NCI-H345 treated with DMSO at 0.1 percent for 48 hours (cell line): ENCODE data around the gene IDH3G.

Experiments used
- DNase-seq: peaks from one replicate; lab custom pipeline; 2025; ENCODE audit not compliant: unreplicated experiment; lab: John Stamatoyannopoulos, UW

Gene IDH3G

GRCh38 chrX:153773741-153774575 lies 20.2 kb downstream of the IDH3G start:
- no peak for DNase-seq

GRCh38 chrX:153773218-153773611 lies 21.0 kb downstream of the IDH3G start:
- DNase-seq, result no peak

- no peak for DNase-seq
Observed at GRCh38 chrX:153772316-153773217, 21.6 kb downstream of the IDH3G start.

DNA sequence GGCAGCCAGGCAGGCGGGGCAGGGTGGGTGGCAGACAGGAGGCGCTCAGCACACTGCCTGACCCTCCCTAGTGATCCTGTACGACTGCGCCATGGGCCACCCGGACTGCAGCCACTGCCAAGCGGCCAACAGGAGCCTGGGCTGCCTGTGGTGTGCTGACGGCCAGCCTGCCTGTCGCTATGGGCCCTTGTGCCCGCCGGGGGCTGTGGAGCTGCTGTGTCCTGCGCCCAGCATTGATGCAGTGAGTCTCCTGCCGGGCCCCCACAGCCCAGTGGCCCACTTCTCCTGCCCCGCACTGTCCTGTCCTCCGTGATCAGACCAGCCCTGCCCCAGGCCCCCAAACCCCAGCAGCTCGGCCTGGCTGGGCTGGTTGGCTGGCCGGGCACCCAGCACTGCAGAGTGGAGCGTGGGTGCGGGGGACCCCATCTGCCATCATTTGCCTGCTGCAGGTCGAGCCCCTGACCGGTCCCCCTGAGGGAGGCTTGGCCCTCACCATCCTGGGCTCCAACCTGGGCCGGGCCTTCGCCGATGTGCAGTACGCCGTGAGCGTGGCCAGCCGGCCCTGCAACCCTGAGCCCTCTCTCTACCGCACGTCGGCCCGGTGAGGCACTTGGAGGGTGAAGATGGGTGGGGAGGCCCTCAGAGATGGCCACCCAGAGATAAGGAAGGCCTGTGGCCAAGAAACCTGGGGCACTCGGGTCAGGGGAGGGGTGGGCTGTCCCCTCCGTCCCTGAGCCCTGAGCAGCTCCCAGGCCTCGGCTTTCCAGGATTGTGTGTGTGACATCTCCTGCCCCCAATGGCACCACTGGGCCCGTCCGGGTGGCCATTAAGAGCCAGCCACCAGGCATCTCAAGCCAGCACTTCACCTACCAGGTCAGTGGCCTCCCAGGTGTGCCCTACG lies 22.5 kb downstream of the IDH3G start:
- DNase-seq, result no peak

- no peak for DNase-seq
Observed at GRCh38 chrX:153770601-153771414, 23.4 kb downstream of the IDH3G start.

DNA sequence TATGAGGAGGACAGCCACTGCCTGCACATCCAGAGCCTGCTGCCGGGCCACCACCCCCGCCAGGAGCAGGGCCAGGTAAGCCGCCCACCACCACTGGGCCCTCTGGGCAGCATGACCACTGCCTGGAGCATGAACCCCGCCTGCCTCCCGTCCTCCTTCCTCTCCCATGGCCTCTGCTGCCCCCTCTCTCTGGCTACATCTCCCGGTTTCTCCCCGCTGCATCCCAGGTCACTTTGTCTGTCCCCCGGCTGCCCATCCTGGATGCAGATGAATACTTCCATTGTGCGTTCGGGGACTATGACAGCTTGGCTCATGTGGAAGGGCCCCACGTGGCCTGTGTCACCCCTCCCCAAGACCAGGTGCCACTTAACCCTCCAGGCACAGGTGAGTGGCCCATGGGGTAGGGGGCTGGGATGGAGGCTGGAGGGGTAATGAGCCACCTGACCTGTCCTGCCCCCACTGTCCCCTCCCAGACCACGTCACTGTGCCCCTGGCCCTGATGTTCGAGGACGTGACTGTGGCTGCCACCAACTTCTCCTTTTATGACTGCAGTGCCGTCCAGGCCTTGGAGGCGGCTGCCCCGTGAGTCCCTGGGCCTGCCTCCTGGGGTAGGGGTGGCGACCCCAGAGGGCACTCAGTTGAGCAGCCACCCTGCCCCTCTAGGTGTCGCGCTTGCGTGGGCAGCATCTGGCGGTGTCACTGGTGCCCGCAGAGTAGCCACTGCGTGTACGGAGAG lies 24.1 kb downstream of the IDH3G start:
- DNase-seq, result no peak

GRCh38 chrX:153769158-153769864 lies 24.9 kb downstream of the IDH3G start:
- no peak for DNase-seq

GRCh38 chrX:153768311-153769157 lies 25.6 kb downstream of the IDH3G start:
- DNase-seq, result no peak

- DNase-seq, result no peak
Observed at GRCh38 chrX:153767674-153768055, 26.5 kb downstream of the IDH3G start.

DNA sequence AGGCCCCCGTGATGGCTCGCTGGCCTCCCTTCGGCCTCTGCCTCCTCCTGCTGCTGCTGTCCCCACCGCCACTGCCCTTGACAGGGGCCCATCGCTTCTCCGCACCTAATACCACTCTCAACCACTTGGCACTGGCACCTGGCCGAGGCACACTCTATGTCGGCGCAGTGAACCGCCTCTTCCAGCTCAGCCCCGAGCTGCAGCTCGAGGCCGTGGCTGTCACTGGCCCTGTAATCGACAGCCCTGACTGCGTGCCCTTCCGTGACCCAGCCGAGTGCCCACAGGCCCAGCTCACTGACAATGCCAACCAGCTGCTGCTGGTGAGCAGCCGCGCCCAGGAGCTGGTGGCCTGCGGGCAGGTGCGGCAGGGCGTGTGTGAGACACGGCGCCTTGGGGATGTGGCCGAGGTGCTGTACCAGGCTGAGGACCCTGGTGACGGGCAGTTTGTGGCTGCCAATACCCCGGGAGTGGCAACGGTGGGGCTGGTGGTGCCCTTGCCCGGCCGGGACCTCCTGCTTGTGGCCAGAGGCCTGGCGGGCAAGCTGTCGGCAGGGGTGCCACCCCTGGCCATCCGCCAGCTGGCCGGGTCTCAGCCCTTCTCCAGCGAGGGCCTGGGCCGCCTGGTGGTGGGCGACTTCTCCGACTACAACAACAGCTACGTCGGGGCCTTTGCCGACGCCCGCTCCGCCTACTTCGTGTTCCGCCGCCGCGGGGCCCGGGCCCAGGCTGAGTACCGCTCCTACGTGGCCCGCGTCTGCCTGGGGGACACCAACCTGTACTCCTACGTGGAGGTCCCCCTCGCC lies 27.1 kb downstream of the IDH3G start:
- DNase-seq, result no peak

GRCh38 chrX:153766098-153766817 lies 27.9 kb downstream of the IDH3G start:
- no peak for DNase-seq

DNA sequence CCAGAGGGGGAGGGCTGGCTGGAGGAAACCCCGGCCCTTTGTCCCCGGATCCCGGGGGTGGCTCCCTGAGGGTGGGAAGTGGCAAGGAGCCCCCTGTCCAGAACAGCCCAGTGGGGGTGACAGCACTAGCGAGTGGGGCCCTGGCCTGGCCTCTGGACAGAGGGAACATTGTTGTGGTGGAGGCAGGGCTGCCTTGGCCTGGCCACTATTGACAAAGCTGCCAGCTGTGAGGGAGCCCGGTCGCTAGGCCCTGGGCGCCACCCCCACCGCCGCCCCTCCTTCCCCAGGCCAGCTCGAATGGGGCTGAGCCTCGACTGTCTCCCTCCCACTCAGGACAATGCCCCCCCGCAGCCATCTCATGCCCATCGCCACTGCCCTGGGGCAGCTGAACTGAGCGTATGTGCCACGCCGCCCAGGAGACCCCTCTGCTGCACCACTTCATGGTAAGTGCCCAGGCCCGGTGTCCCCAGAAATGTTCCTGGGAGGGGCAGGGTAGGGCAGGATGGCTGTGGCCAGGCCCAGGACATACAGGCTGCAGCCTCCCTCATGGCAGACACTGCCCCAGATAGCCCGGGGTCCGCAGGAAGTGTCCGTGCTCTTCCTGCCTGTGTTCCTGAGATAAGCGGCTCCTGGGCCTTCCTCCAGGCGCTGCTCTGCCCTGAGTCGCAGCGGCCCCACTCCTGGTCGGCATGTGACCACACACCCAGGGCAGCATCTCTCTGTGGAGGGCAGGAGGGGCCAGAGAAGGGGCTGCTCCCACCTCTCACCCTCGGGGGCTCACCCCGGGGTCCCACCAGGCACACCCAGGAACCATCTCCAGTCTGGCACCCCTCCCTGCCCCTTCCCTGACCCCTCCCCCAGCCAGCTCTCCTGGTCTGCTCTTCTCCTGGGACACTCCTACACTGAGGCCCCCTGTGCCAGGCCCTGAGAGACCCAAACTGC lies 28.8 kb downstream of the IDH3G start:
- DNase-seq, result no peak

GRCh38 chrX:153764786-153765137 lies 29.4 kb downstream of the IDH3G start:
- DNase-seq, result no peak

DNA sequence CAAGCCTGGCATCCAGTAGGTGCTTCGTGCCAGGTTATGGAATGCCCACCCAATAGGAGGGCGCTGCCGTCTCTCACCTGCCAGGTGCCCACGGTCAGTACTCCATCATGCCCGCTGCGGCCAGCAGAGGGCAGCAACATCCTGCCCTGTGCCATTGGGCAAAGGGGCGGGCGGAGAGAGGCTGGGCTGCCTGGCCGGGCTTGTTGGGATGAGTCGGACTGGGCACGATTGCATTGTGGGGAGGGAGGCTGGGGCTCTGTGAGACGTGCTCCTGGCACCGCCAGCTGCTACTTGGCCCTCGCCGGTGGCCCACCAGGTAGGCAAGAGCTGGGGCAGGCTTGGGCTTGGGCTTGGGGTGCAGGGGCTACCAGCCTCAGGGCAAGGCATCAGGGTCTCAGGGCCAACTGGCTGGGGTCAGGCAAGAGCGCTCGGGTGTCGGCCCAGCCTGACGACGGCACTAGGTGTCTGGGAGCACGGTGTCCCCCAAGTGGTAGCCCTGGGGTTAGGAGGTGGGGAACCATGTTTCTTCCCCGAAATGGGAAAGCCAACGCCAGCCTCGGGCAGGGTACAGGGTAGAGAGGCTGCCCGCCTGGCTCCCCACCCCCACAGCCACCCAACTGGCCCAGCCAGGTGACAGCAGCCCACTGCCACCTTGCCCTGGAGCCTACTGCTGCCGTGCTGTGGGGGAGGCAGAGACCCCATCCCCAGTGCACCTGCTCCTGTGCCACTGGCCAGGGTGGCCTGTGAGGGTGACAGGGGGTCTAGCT lies 30.0 kb downstream of the IDH3G start, which contains the start of gene PLXNB3:
PLXNB3 (plus strand) TSS at position 261 of the 767 bp plus-strand sequence. CDS start 1,287 bp downstream, outside the sequence.
- peak; percentile 56 for DNase-seq
